Right renal cortex interstitium (tissue), 3 donors: ENCODE results near the gene CLIP2. TPM values are rescaled to one million over a fixed set of nuclear protein-coding genes. Genes with fewer than 3 reads are reported as not detected.
"Not testable (repeated sequence)": the region's sequence is repeated elsewhere in the genome, so short reads cannot be mapped to it uniquely, and the experiment has no call there.

Source experiments
- DNase-seq, 3 donors: peaks; one replicate each; pipeline ENCODE4 v3.0.0-alpha.2; 2013; ENCODE audit warnings: low read depth in 3 of 3, low spot score in 2 of 3
- polyA plus RNA-seq, 3 donors: library from polyadenylated mRNA; unstranded; fragments of 120-200 nt; gene quantifications; one replicate each; pipeline ENCODE4 v1.2.1, GENCODE V29; 2013; ENCODE audit not compliant: insufficient read length in 3 of 3

The CLIP2 gene
- polyA plus RNA-seq, 3 donors: 22.6 to 24.4 (median 23.0) TPM

GRCh38 chr7:74365322-74366022, 76.3 kb downstream of the CLIP2 start:
- no peak for DNase-seq

- no peak for DNase-seq
Observed at GRCh38 chr7:74371381-74372341, 82.5 kb downstream of the CLIP2 start.

GRCh38 chr7:74372511-74373111, 83.4 kb downstream of the CLIP2 start:
- no peak for DNase-seq

GRCh38 chr7:74373536-74373935, 84.3 kb downstream of the CLIP2 start:
- DNase-seq: no peak

GRCh38 chr7:74375726-74376220, 86.6 kb downstream of the CLIP2 start:
- DNase-seq: no peak

- no peak for DNase-seq
Observed at GRCh38 chr7:74376256-74377036, 87.2 kb downstream of the CLIP2 start.

GRCh38 chr7:74379938-74380337, 90.7 kb downstream of the CLIP2 start:
- DNase-seq: no peak

GRCh38 chr7:74380720-74381119, 91.5 kb downstream of the CLIP2 start:
- DNase-seq: no peak

GRCh38 chr7:74384086-74384485, 94.9 kb downstream of the CLIP2 start:
- DNase-seq: not testable (repeated sequence)

GRCh38 chr7:74384854-74385253, 95.6 kb downstream of the CLIP2 start:
- not testable (repeated sequence) for DNase-seq

- no peak for DNase-seq
Observed at GRCh38 chr7:74387606-74388005, 98.4 kb downstream of the CLIP2 start.

GRCh38 chr7:74388880-74389415, 99.7 kb downstream of the CLIP2 start:
- DNase-seq: no peak

GRCh38 chr7:74393722-74394121, 104.5 kb downstream of the CLIP2 start:
- DNase-seq: not testable (repeated sequence)

- DNase-seq: not testable (repeated sequence)
Observed at GRCh38 chr7:74394601-74395000, 105.4 kb downstream of the CLIP2 start.

GRCh38 chr7:74395745-74396311, 106.6 kb downstream of the CLIP2 start:
- no peak for DNase-seq

- DNase-seq: no peak
Observed at GRCh38 chr7:74396993-74397392, 107.8 kb downstream of the CLIP2 start.

GRCh38 chr7:74398426-74398825, 109.2 kb downstream of the CLIP2 start:
- no peak for DNase-seq

GRCh38 chr7:74399006-74399405, 109.8 kb downstream of the CLIP2 start:
- DNase-seq: no peak

- no peak for DNase-seq
Observed at GRCh38 chr7:74400420-74401136, 111.4 kb downstream of the CLIP2 start.
